Adrenal gland (tissue), 12 donors: ENCODE data around the gene FBRS. TPM values are rescaled to one million over a fixed set of nuclear protein-coding genes. Genes with fewer than 3 reads are reported as not detected.
"Not testable (repeated sequence)": the region's sequence is repeated elsewhere in the genome, so short reads cannot be mapped to it uniquely, and the experiment has no call there.

Source experiments
- DNase-seq, 7 donors: peaks; one replicate each; pipeline ENCODE4 v3.0.0-alpha.2; 2019 to 2020
- H3K27ac ChIP-seq, 5 donors: fragments of 200-600 bp; sonication (generic) in 4 of 5; 1 replicate in 3 of 5; 2 replicates in 2 of 5; pipeline versions ENCODE4 v1.5.1 to v1.8.0; 2016 to 2020; ENCODE audit warnings: mild to moderate bottlenecking in 1 of 5
- H3K27me3 ChIP-seq: fragments of 200-600 bp; 2 replicates; pipeline ENCODE4 v1.8.0; 2021
- H3K36me3 ChIP-seq, 2 donors: fragments of 200-600 bp; replicated peaks in 1 of 2; 1 replicate in 1 of 2; 2 replicates in 1 of 2; pipeline versions ENCODE4 v1.5.1 to v1.8.0; 2018 to 2022
- H3K4me1 ChIP-seq, 2 donors: fragments of 200-600 bp; replicated peaks in 1 of 2; 1 replicate in 1 of 2; 2 replicates in 1 of 2; pipeline versions ENCODE4 v1.5.1 to v1.8.0; 2018 to 2021
- H3K4me3 ChIP-seq, 4 donors: fragments of 200-600 bp; sonication (generic) in 3 of 4; one replicate each; pipeline ENCODE4 v1.5.1; 2016 to 2018
- H3K9me3 ChIP-seq, 3 donors: fragments of 200-600 bp; sonication (generic) in 1 of 3; replicated peaks in 1 of 3; 1 replicate in 2 of 3; 2 replicates in 1 of 3; pipeline versions ENCODE4 v1.5.1 to v1.8.0; 2016 to 2021
- CTCF ChIP-seq, 6 experiments: fragments of 450-650 bp in 4 of 6; fragments of 200-600 bp in 2 of 6; sonication (generic) in 1 of 6; IDR thresholded peaks; 1 replicate in 5 of 6; 2 replicates in 1 of 6; pipeline versions ENCODE4 v1.5.1 to v1.8.0; 2016 to 2021; ENCODE audit warnings: antibody characterized with exemption in 6 of 6, mild to moderate bottlenecking in 2 of 6, moderate library complexity in 1 of 6
- POLR2A ChIP-seq, 2 donors: fragments of 450-650 bp; IDR thresholded peaks; one replicate each; pipeline ENCODE4 v1.6.1; 2017; ENCODE audit warnings: antibody characterized with exemption in 2 of 2, mild to moderate bottlenecking in 2 of 2, moderate library complexity in 1 of 2
- WGBS, 4 donors: extraction: QIAGEN DNeasy Blood & Tissue Kit in 2 of 4; methylation state at CpG; one replicate each; pipeline versions ENCODE4 v1.1.5 to v1.1.7; 2013 to 2017; 5-methylcytosine and 5-hydroxymethylcytosine counted together
- intact Hi-C, 2 donors: fragments of 100-400 bp; cut with DNase I; formaldehyde crosslinking; loops; one replicate each; pipeline versions ENCODE4 v1.14.1 to v1.15.0; 2022 to 2023
- polyA plus RNA-seq, 3 donors: library from polyadenylated mRNA; stranded (reverse); fragments of 200-250 nt in 2 of 3; fragments of 350-450 nt in 1 of 3; fragmentation: Illumina TruSeq in 1 of 3; extraction: RNeasy Lipid Tissue Mini Kit (QIAGEN cat#74804) in 1 of 3; gene quantifications; one replicate each; pipeline ENCODE4 v1.2.3, GENCODE V29; 2013 to 2014
- total RNA-seq, 9 donors: library from RNA; depleted of rRNA in 4 of 9; stranded (reverse); fragments of >200 nt in 4 of 9; fragments of 120-200 nt in 1 of 9; fragmentation: NEBNext Ultra II Directional in 1 of 9; extraction: Animal tissue kit (Norgen Biotek cat#: 25700) in 1 of 9; gene quantifications; one replicate each; pipeline versions ENCODE4 v1.1.0 to v1.2.4, GENCODE V29; 2013 to 2023
- donor health status: healthy with polysubstance abuse.
- donor health status: Bipolar disorder and iron deficiency.
- donor health status: DM: yes; HTN: yes; CAD: no.
- donor health status: DM: no; HTN: no; CAD: no.
- donor health status: DM: no; HTN: no; CAD: no.
- donor health status: DM: yes; HTN: yes; CAD: no.

FBRS gene
- total and polyA plus RNA-seq, 12 donors: 18.3 to 186 (median 46.8) TPM

- no peak overlapping the region for H3K27ac ChIP-seq
- no peak for DNase-seq
- H3K4me1 ChIP-seq: peaks cover 0 to 13% of the 10 kb centered on the region in 2 donors
- no peaks in the 10 kb centered on the region for H3K36me3 ChIP-seq
- no peak overlapping the region for H3K4me3 ChIP-seq
- WGBS, 4 donors: 77 to 82% (median 81%) methylated on average over 11 of the region's 11 CpGs
- H3K27me3 ChIP-seq: no peaks in the 10 kb centered on the region
- intact Hi-C loops: loop anchor here in 1 of 2 donors (10.0 kb wide), 1 partner anchor 169 kb away; no protein-coding TSS in a partner anchor
- no peaks in the 10 kb centered on the region for H3K9me3 ChIP-seq
- TF ChIP-seq CTCF (IDR thresholded peaks at IDR 0.05) (no peak), POLR2A (IDR thresholded peaks at IDR 0.05) (no peak)
Measured at GRCh38 chr16:30623536-30624283, 34.5 kb upstream of the FBRS start.

GRCh38 chr16:30626236-30626635 lies 32.0 kb upstream of the FBRS start:
- Histone ChIP-seq H3K9me3 (no peaks in the 10 kb centered on the region), H3K4me1 (no peaks in the 10 kb centered on the region), H3K36me3 (no peaks in the 10 kb centered on the region), H3K4me3 (no peak overlapping the region), H3K27me3 (no peaks in the 10 kb centered on the region), H3K27ac (no peak overlapping the region)
- intact Hi-C loops: loop anchor here in 1 of 2 donors (10.0 kb wide), 1 partner anchor 171 kb away; no protein-coding TSS in a partner anchor
- no peak for DNase-seq
- 87% methylated on average over 9 of the region's 9 CpGs for WGBS, 4 donors
- no peak for TF ChIP-seq CTCF (IDR thresholded peaks at IDR 0.05)
- TF ChIP-seq POLR2A (IDR thresholded peaks at IDR 0.05): no peak

- peak overlapping the region in 1 of 5 donors; percentile 16 for H3K27ac ChIP-seq
- intact Hi-C loops: loop anchor here in 1 of 2 donors (10.0 kb wide), 1 partner anchor 174 kb away; no protein-coding TSS in a partner anchor
Measured at GRCh38 chr16:30628628-30629540, 29.3 kb upstream of the FBRS start.

GRCh38 chr16:30632454-30632853 lies 25.8 kb upstream of the FBRS start:
- H3K27me3 ChIP-seq, H3K4me3 ChIP-seq, H3K36me3 ChIP-seq, H3K27ac ChIP-seq, H3K9me3 ChIP-seq, DNase-seq, intact Hi-C loops: not testable (repeated sequence)
- peaks cover 10 to 13% of the 10 kb centered on the region in 2 donors for H3K4me1 ChIP-seq
- 91 to 96% (median 94%) methylated on average over 7 of the region's 7 CpGs for WGBS, 4 donors

More at GRCh38 chr16:30628628-30629540, 29.3 kb upstream of the FBRS start:
- H3K27me3 ChIP-seq: no peaks in the 10 kb centered on the region
- TF ChIP-seq POLR2A (IDR thresholded peaks at IDR 0.05): no peak
- peak; percentile 85 to 92 (median 89) for TF ChIP-seq CTCF (IDR thresholded peaks at IDR 0.05)
- H3K4me3 ChIP-seq: peak overlapping the region in 1 of 4 donors; percentile 27
- peak; percentile 84 to 95 (median 85) for DNase-seq
- WGBS, 4 donors: 33 to 38% (median 37%) methylated on average over 18 of the region's 18 CpGs
- H3K36me3 ChIP-seq: no peaks in the 10 kb centered on the region
- no peaks in the 10 kb centered on the region for H3K9me3 ChIP-seq
- H3K4me1 ChIP-seq: peaks cover 0 to 5% of the 10 kb centered on the region in 2 donors
